Left forelimb (tissue), 1 donor: ENCODE results near the gene AP2B1.

Experiments used
- DNase-seq: peaks from one replicate; pipeline ENCODE4 v3.0.0-alpha.2; 2018; ENCODE audit warnings: low spot score

AP2B1 gene

GRCh38 chr17:35773679-35774425, 186.7 kb downstream of the AP2B1 start:
- DNase-seq = no peak

DNA sequence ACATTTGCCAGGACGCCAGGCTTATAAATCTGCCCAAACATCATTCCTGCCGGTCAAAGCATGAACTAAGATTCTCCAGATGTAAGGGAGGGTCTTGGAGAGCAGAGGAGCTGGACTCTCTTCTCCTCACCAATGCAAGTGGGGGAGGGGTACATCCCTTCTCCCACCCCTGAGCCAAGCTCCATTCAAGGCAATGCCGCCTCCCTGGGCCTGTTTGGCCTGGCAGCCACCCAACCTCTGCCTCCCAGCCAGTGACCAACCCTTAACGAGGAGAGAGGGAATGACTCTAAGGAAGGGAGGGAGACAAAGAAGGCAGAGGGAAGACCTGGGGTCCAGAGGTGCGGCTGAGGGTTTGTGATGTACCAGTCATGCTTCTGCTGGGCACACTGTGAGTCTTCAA, 187.4 kb downstream of the AP2B1 start:
- DNase-seq = no peak

DNA sequence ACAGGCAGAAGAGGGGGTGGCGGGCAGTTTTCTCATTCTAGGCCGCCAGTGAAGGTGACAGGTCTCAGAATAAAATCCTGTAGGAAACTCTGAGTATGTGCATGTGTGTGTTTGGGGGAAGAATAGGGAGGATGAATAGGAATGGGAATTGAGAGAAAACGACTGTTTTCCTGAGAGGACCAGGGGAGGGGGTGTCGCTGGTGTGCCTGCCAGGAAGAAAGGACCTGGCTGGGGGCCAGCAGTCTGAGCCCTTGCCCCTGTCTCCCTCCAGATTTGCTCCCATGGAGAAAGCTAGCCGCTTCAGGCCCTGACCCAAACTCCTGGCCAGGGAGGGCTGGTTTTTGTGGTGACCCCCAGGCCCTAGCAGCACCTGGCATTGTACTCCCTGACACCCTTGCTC, 187.9 kb downstream of the AP2B1 start:
- DNase-seq = no peak

- no peak for DNase-seq
Observed at GRCh38 chr17:35775583-35775982, 188.5 kb downstream of the AP2B1 start.
